ENCODE results near the gene RPL32. TPM values are rescaled to one million over a fixed set of nuclear protein-coding genes. Genes with fewer than 3 reads are reported as not detected.

RPL32 gene
- total and polyA plus RNA-seq, 9 of the 15 experiments (the other 6 are each of a cell fraction or from before 2014, with no cell fraction given), result 2,738 to 6,200 (median 4,286) TPM

DNA sequence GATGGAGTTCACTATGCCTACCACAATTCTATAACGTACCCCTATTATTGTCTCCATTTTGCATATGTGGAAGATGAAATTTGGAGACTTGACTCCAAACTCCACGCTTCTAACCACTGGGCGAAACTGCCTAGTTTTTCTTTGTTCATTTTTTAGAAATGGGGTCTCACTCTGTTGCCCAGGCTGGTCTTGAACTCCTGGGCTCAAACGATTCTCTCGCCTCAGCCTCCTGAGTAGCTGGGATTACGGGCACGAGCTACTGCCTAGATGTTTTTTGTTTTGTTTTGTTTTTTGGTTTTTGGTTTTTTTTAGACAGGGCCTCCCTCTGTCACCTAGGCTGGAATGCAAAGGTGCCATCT lies 584 bp upstream of the RPL32 start (continued):
- TF ChIP-seq, protein P1, sequence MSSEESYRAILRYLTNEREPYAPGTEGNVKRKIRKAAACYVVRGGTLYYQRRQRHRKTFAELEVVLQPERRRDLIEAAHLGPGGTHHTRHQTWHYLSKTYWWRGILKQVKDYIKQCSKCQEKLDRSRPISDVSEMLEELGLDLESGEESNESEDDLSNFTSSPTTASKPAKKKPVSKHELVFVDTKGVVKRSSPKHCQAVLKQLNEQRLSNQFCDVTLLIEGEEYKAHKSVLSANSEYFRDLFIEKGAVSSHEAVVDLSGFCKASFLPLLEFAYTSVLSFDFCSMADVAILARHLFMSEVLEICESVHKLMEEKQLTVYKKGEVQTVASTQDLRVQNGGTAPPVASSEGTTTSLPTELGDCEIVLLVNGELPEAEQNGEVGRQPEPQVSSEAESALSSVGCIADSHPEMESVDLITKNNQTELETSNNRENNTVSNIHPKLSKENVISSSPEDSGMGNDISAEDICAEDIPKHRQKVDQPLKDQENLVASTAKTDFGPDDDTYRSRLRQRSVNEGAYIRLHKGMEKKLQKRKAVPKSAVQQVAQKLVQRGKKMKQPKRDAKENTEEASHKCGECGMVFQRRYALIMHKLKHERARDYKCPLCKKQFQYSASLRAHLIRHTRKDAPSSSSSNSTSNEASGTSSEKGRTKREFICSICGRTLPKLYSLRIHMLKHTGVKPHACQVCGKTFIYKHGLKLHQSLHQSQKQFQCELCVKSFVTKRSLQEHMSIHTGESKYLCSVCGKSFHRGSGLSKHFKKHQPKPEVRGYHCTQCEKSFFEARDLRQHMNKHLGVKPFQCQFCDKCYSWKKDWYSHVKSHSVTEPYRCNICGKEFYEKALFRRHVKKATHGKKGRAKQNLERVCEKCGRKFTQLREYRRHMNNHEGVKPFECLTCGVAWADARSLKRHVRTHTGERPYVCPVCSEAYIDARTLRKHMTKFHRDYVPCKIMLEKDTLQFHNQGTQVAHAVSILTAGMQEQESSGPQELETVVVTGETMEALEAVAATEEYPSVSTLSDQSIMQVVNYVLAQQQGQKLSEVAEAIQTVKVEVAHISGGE (CRISPR knock-in tag; IDR thresholded peaks at IDR 0.05), result peak in 1 of 3 experiments; percentile 10; a peak in 1 of 6 replicates
- TF ChIP-seq, protein P2, sequence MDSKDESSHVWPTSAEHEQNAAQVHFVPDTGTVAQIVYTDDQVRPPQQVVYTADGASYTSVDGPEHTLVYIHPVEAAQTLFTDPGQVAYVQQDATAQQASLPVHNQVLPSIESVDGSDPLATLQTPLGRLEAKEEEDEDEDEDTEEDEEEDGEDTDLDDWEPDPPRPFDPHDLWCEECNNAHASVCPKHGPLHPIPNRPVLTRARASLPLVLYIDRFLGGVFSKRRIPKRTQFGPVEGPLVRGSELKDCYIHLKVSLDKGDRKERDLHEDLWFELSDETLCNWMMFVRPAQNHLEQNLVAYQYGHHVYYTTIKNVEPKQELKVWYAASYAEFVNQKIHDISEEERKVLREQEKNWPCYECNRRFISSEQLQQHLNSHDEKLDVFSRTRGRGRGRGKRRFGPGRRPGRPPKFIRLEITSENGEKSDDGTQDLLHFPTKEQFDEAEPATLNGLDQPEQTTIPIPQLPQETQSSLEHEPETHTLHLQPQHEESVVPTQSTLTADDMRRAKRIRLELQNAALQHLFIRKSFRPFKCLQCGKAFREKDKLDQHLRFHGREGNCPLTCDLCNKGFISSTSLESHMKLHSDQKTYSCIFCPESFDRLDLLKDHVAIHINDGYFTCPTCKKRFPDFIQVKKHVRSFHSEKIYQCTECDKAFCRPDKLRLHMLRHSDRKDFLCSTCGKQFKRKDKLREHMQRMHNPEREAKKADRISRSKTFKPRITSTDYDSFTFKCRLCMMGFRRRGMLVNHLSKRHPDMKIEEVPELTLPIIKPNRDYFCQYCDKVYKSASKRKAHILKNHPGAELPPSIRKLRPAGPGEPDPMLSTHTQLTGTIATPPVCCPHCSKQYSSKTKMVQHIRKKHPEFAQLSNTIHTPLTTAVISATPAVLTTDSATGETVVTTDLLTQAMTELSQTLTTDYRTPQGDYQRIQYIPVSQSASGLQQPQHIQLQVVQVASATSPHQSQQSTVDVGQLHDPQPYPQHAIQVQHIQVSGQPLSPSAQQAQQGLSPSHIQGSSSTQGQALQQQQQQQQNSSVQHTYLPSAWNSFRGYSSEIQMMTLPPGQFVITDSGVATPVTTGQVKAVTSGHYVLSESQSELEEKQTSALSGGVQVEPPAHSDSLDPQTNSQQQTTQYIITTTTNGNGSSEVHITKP (IDR thresholded peaks at IDR 0.05; ENCODE audit: partially characterized antibody), result no peak
- TF ChIP-seq ZNF589 (CRISPR knock-in tag; IDR thresholded peaks at IDR 0.05; ENCODE audit: low read depth), result peak; percentile 31; the same call in 1 of the 2 replicates
- 0 out of 2 replicates have a peak, but pooled peaks have one; percentile 37 for TF ChIP-seq MECOM (CRISPR knock-in tag; IDR thresholded peaks at IDR 0.05)
- TF ChIP-seq NFXL1 (CRISPR knock-in tag; IDR thresholded peaks at IDR 0.05), result no peak
- no peak for TF ChIP-seq NCOA6 (IDR thresholded peaks at IDR 0.05)
- TF ChIP-seq RBM34 (IDR thresholded peaks at IDR 0.05; ENCODE audit: borderline replicate concordance, insufficient read depth, low read length), result no peak
- no peak for TF ChIP-seq HIVEP1 (CRISPR knock-in tag; IDR thresholded peaks at IDR 0.05)
- no peak for TF ChIP-seq CBFA2T3 (IDR thresholded peaks at IDR 0.05)
- no peak; a peak in 1 of 4 replicates for TF ChIP-seq KDM4B (IDR thresholded peaks at IDR 0.05; ENCODE audit: borderline replicate concordance in 2 of 2, low read depth in 1 of 2)
- TF ChIP-seq PRPF4 (IDR thresholded peaks at IDR 0.05; ENCODE audit: insufficient read depth, low read depth, low read length, poor library complexity, severe bottlenecking), result no peak
- no peak for TF ChIP-seq FOXK2 (conservative IDR thresholded peaks at IDR 0.05 in 1 of 2, IDR thresholded peaks at IDR 0.05 in 1 of 2; ENCODE audit: low read depth in 2 of 2)
- TF ChIP-seq POU5F1 (IDR thresholded peaks at IDR 0.05; ENCODE audit: borderline replicate concordance, low read depth, low read length, partially characterized antibody), result no peak
- no peak for TF ChIP-seq MYC (IDR thresholded peaks at IDR 0.05; ENCODE audit: low read depth, low read length)
- TF ChIP-seq MYC (CRISPR knock-in tag; IDR thresholded peaks at IDR 0.05; ENCODE audit: borderline replicate concordance, low read depth), result no peak
- no peak for TF ChIP-seq DIDO1 (tag; IDR thresholded peaks at IDR 0.05; ENCODE audit: low read depth)
